Mucosa of rectum (tissue), 2 donors: ENCODE results near the gene TXNRD2.

Experiments
- H3K27ac ChIP-seq, 2 donors: one replicate each; pipeline ENCODE4 v1.7.0; 2013; ENCODE audit warnings: inconsistent platforms in 2 of 2, low read depth in 2 of 2, low read length in 2 of 2
- H3K27me3 ChIP-seq, 2 donors: one replicate each; pipeline ENCODE4 v1.7.0; 2013; ENCODE audit warnings: low read length in 2 of 2; ENCODE audit not compliant: control insufficient read depth in 2 of 2, insufficient read depth in 2 of 2
- H3K36me3 ChIP-seq, 2 donors: one replicate each; pipeline ENCODE4 v1.7.0; 2013; ENCODE audit warnings: low read length in 2 of 2; ENCODE audit not compliant: control insufficient read depth in 2 of 2, insufficient read depth in 2 of 2
- H3K4me1 ChIP-seq, 2 donors: one replicate each; pipeline ENCODE4 v1.7.0; 2013; ENCODE audit warnings: low read length in 2 of 2, mild to moderate bottlenecking in 1 of 2; ENCODE audit not compliant: control insufficient read depth in 2 of 2, insufficient read depth in 2 of 2
- H3K4me3 ChIP-seq, 2 donors: one replicate each; pipeline ENCODE4 v1.7.0; 2013; ENCODE audit warnings: low read length in 2 of 2
- H3K9ac ChIP-seq, 2 donors: one replicate each; pipeline ENCODE4 v1.7.0; 2013; ENCODE audit warnings: low read length in 2 of 2, low read depth in 1 of 2, mild to moderate bottlenecking in 1 of 2
- H3K9me3 ChIP-seq, 2 donors: one replicate each; pipeline ENCODE4 v1.7.0; 2013; ENCODE audit warnings: low read length in 2 of 2; ENCODE audit not compliant: control insufficient read depth in 2 of 2
- donor health status: healthy.
- donor health status: Normal muscosa, but diverticular disease.

Gene TXNRD2

GRCh38 chr22:19960491-19961200 is 19.0 kb upstream of the TXNRD2 start:
- Histone ChIP-seq H3K4me1 (peaks cover 26 to 29% of the 10 kb centered on the region in 2 donors), H3K27me3 (no peaks in the 10 kb centered on the region), H3K4me3 (no peak overlapping the region), H3K27ac (no peak overlapping the region), H3K36me3 (peaks cover 5 to 10% of the 10 kb centered on the region in 2 donors), H3K9ac (no peak overlapping the region), H3K9me3 (no peaks in the 10 kb centered on the region)

GRCh38 chr22:19959587-19960490 is 18.2 kb upstream of the TXNRD2 start:
- peaks cover 26 to 29% of the 10 kb centered on the region in 2 donors for H3K4me1 ChIP-seq
- no peaks in the 10 kb centered on the region for H3K27me3 ChIP-seq
- peak overlapping the region in 1 of 2 donors; percentile 49 for H3K9ac ChIP-seq
- peak overlapping the region in 1 of 2 donors; percentile 52 for H3K4me3 ChIP-seq
- peaks cover 3 to 7% of the 10 kb centered on the region in 2 donors for H3K36me3 ChIP-seq
- H3K27ac ChIP-seq = no peak overlapping the region
- no peaks in the 10 kb centered on the region for H3K9me3 ChIP-seq

GRCh38 chr22:19959043-19959586 is 17.5 kb upstream of the TXNRD2 start:
- Histone ChIP-seq H3K36me3 (peaks cover 0 to 4% of the 10 kb centered on the region in 2 donors), H3K4me3 (peak overlapping the region; percentile 52 to 55), H3K4me1 (peaks cover 25 to 29% of the 10 kb centered on the region in 2 donors), H3K9me3 (no peaks in the 10 kb centered on the region), H3K9ac (no peak overlapping the region), H3K27me3 (no peaks in the 10 kb centered on the region), H3K27ac (peak overlapping the region in 1 of 2 donors; percentile 32)

GRCh38 chr22:19958083-19959042 is 16.7 kb upstream of the TXNRD2 start:
- Histone ChIP-seq H3K9ac (no peak overlapping the region), H3K9me3 (no peaks in the 10 kb centered on the region), H3K27me3 (no peaks in the 10 kb centered on the region), H3K27ac (peak overlapping the region in 1 of 2 donors; percentile 32), H3K4me3 (no peak overlapping the region), H3K36me3 (no peaks in the 10 kb centered on the region), H3K4me1 (peaks cover 23% of the 10 kb centered on the region in 2 donors)

GRCh38 chr22:19957445-19957844 is 15.8 kb upstream of the TXNRD2 start:
- Histone ChIP-seq H3K27ac (no peak overlapping the region), H3K4me1 (peaks cover 18% of the 10 kb centered on the region in 2 donors)

GRCh38 chr22:19955241-19956128 is 13.9 kb upstream of the TXNRD2 start:
- Histone ChIP-seq H3K9ac (no peak overlapping the region), H3K4me1 (peaks cover 9 to 12% of the 10 kb centered on the region in 2 donors)

More at GRCh38 chr22:19957445-19957844, 15.8 kb upstream of the TXNRD2 start:
- H3K4me3 ChIP-seq = no peak overlapping the region
- no peaks in the 10 kb centered on the region for H3K36me3 ChIP-seq
- H3K9me3 ChIP-seq = no peaks in the 10 kb centered on the region
- no peak overlapping the region for H3K9ac ChIP-seq
- no peaks in the 10 kb centered on the region for H3K27me3 ChIP-seq

GRCh38 chr22:19951346-19951745 is 9.7 kb upstream of the TXNRD2 start:
- H3K9ac ChIP-seq = no peak overlapping the region
- peaks cover 4 to 13% of the 10 kb centered on the region in 2 donors for H3K4me1 ChIP-seq
- H3K9me3 ChIP-seq = no peaks in the 10 kb centered on the region
- H3K4me3 ChIP-seq = no peak overlapping the region
- no peaks in the 10 kb centered on the region for H3K27me3 ChIP-seq
- H3K36me3 ChIP-seq = peaks cover 0 to 3% of the 10 kb centered on the region in 2 donors
- H3K27ac ChIP-seq = no peak overlapping the region

More at GRCh38 chr22:19955241-19956128, 13.9 kb upstream of the TXNRD2 start:
- H3K27ac ChIP-seq = no peak overlapping the region
- H3K27me3 ChIP-seq = no peaks in the 10 kb centered on the region
- H3K4me3 ChIP-seq = no peak overlapping the region
- peaks cover 0 to 3% of the 10 kb centered on the region in 2 donors for H3K36me3 ChIP-seq
- no peaks in the 10 kb centered on the region for H3K9me3 ChIP-seq

GRCh38 chr22:19948057-19948760 is 6.6 kb upstream of the TXNRD2 start:
- Histone ChIP-seq H3K9me3 (no peaks in the 10 kb centered on the region), H3K36me3 (peaks cover 0 to 3% of the 10 kb centered on the region in 2 donors), H3K27ac (no peak overlapping the region), H3K27me3 (no peaks in the 10 kb centered on the region), H3K9ac (no peak overlapping the region), H3K4me1 (peaks cover 8 to 13% of the 10 kb centered on the region in 2 donors), H3K4me3 (no peak overlapping the region)
